HG02571 (cell line): Measurements from ENCODE around the gene NAB1.

ENCODE experiments used
- ATAC-seq: cut with Tn5 transposase; IDR thresholded peaks from one replicate; pipeline ENCODE4 v1.9.1; 2021; ENCODE audit warnings: mild to moderate bottlenecking, moderate library complexity; ENCODE audit not compliant: unreplicated experiment

The NAB1 gene

DNA sequence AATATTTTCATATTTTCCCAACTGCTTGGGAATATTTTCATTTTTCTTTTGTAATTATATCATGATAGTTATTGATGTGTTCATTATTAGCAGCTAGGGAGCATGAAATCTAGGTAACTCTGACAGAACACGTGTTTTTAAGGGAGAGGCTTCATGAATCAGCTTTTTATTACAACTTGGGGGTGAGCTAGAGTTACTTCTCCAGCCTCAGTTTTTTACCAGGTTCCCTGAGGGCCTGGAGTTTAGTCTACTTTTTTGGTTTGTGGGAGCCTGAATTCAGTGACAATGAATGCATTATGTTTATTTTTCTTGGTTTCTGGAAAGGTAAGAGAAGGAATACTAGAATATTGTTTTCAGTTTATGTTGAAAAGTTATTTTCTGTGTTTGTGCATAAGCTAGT lies 18.0 kb downstream of the NAB1 start:
- ATAC-seq = no peak

DNA sequence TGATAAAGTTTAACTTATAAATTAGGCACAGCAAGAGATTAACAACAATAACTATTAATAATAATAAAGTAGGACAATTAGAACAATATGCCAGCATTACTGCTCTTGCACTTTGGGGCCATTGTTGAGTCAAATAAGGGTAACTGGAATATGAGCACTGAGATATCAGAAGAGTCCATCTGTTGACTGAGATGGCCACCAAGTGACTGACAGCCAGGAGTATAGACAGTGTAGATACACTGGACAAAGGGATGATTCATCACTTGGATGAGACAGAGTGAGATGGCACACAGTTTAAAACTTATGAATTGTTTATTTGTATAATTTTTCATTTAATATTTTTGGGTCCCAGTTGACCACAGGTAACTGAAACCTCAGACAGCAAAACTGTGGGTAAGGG lies 20.0 kb downstream of the NAB1 start:
- ATAC-seq = no peak

DNA sequence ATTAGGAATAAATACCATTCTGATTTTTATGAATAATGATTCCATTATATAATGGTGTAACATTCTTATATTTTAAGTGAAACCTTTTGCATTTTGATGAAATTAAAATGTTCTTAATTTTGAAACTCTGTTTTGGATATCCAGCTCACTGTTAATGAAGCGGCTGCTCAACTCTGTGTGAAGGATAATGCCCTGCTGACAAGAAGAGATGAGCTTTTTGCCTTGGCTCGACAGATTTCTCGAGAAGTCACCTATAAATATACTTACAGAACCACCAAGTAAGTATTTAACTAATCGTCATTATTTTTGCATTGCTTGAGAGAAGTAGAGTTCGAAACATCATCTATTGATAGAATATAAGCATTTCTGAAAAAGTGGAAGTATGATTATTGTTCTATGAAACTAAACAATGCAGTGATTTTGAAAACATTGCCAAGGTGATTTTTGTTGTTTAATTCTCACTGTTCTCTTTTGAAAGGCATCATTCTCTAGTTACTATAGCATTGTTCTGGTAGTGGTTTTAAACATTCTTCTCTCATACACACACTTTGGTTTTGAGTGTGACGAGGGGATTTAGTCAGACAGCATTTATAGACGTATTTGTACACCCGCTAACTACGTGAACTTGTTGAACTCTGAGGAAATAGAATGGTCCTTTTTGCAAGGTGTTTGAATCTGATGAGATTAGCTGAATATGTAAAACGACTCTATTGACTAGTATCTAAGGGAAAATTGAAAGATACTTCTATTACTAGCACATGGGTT lies 21.5 kb downstream of the NAB1 start:
- ATAC-seq = no peak

DNA sequence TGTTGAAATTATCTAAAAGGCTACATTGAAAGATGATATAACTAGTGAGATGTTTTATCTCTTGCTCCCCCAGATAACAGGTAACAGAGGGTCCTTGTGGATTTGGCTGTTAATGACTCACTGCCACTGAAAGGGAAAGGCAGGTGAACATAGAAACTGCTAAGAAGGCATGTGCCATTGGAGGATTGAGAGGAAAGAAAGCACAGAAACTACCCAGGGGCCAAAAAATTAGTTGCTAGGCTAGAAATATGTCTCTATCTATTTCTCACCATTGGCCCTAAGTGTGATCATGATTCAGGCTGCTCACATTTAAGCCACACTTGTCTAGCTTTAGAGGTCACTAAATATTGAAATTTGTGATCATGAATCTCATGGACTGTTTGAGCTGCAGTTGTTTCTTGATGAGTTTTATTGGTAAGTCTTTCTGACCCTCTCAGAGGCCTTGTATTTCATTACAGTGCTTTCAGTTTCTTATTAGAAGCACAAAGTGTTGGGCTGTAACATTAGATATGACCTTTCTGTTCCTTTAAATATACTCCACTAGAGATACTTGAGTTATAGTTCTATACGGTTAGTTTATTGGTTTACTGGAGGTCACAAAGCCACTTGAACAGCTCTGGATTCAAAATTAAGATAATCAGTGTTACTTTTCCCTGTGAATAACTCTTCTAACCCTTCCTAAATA lies 26.2 kb downstream of the NAB1 start:
- peak; percentile 42 for ATAC-seq

DNA sequence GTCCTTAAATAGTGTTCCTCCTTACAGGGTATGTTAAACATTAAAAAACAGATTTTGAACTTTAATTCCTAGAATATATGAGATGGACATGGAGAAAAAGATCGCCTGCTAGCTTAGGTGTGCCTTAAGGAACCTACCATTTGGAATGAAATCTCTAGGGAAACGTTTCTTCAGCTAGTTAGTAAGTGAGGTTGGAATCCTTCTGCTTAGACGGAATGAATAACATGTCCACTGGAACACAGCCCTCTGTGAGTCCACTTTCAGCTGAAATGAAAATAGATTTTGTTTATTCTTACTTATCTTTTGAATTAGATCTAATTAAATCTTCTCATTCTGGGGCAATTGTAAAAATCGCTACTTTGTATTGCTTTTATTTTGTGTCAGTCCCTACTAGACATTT lies 28.4 kb downstream of the NAB1 start:
- ATAC-seq = no peak

DNA sequence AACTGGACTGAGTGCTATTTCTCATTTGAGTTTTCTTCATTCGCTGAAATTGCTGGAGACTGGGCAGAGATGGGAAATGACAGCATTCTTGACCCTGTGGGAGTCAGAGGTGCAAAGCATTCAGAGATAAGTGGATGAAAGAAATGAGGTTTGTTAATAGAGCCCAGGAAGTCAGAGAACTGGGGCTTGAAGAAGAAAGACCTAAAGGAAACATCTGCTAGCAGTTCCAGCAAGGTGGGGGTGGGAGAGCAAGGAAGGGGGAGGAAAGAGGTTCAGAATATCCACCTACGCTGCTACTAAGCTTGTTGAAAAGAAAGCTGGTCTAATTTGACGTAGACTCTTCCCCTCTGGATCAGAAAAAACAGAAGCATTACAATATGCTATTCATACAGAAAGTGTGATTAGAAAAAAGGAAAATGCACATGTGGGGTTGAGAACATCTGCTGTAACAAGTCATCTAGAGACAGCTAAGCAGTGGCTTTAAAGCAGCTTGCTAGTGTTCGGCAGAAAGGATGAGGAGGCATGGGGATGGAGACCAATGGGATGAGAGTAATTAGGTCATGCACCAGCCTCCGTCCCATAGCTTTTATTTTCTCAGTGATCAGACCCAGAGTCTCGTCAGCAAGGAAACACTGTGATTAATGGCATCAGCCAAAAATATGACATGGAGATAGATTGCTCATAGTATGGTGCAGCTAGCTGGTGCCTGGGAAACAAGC lies 29.7 kb downstream of the NAB1 start:
- ATAC-seq = peak; percentile 45

DNA sequence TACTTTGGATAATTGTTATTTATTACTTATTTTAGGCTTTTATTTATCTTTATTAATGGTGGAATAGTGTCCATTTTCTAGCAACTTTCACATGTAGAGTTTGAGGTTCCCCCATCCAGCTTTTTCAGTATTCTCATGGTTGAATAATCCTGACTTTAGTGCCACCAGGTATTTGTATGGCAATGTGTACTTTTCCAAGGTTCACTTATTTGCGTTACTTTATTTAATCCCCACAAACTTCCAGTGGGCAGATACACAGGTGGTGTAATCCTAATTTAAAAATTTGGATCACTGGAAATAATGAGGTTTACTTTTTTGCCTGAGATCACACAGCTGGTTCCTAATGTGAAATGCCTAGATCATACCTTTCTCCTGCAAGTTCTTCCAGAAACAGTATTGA lies 30.5 kb downstream of the NAB1 start:
- no peak for ATAC-seq

DNA sequence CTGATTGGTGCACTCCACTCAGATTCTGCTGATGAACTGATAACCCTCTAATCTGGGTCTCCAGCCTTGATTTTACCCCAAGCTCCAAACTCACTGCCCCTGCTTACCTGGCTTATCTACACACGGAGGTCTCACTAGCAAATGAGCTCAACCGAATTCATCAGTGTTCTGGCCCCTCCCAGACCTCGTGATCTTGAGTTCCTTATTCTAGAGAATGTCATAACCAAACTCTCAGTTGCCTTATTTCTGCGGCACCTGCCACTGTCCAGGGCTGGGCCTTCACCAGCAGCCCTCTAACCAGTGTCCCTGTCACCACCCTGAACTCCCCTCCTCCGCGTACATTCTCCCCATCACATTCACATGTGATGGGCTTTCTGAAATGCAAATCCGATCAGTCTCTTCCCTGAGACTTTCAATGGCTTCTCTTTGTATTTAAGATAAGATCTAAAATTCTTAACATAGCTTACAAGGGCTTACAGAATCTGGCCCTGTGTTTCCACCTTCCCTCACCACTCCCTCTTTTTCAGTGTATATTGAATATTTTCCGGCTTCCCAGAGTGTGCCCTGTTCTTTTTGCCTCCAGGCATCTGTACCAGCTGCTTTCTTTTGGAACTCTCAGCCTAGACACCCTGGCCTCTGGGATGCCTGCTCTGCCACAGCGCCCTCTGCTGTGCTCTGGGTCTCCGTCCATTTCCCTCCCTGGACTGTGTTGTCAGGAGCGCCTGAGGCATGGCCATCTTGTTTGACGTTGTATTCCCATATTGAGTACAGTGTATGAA lies 31.1 kb downstream of the NAB1 start:
- peak; percentile 69 for ATAC-seq

DNA sequence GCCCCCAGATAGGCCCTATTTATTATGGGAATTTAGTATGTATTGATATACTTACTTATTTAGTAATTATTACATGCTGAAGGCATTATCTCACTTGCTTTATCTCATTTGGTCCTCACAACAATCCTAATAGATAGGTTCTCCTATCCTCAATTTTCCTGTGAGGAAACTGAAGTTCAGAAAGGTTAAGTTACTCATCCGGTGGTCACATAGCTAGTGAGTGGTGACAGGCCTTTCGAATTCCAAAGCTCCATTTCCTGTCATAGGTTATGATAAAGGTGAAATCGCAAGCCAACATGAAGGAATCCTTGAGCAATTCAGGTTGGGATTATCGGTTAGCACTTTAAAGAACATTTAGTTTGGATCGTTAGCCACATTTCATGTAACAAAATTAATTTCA lies 33.3 kb downstream of the NAB1 start:
- no peak for ATAC-seq

DNA sequence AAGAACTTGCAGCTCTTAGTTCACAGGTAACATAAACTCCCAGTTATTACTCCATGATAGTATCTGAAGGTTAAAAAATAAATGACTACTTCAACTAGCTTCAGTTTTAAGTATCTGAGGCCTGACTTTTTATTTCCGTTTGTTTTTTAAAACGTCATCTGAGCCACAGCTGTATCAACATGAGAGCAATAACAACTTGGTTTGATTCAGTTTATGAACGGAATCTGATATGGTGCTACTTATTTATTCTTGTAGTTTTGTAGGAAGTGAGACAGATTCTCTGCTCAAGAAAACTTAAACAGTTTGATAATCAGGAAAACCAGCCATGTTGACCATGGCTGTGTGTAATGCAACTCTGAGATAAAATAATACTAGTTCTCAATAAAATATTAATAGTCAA lies 34.9 kb downstream of the NAB1 start:
- no peak for ATAC-seq

DNA sequence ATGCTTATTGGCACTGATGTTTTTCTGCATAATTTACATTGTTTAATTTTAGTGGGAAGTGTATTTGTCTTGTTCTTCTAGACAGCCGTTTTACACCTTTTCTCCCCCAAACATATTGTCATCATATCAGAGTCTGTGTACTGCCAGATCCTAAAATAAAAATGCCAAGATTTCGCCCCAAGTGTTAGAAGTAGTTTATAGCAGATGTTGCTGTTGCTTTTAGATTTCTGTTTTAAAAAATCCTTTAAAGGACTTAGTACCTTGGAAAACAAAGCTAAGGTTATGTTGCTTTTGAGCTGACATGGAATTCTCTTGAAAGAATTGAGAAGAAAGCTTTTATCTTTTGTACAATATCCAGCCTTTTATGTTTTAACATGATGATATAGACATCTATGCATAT lies 36.0 kb downstream of the NAB1 start:
- no peak for ATAC-seq

DNA sequence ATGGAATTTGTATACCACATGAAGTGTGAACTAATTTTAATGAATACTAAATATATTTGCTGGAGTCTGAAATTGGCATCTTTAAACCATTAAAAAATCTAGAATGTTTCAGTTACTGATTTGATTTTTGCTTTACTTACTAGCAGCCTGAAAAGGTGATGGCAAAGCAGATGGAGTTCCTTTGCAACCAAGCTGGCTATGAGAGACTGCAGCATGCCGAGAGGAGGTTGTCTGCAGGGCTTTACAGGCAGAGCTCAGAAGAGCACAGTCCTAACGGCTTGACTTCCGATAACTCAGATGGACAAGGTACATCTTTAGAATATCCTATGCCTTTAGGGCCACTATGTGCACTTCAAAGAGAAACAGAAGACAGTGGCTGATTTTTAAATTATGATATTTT lies 36.5 kb downstream of the NAB1 start:
- ATAC-seq = no peak

DNA sequence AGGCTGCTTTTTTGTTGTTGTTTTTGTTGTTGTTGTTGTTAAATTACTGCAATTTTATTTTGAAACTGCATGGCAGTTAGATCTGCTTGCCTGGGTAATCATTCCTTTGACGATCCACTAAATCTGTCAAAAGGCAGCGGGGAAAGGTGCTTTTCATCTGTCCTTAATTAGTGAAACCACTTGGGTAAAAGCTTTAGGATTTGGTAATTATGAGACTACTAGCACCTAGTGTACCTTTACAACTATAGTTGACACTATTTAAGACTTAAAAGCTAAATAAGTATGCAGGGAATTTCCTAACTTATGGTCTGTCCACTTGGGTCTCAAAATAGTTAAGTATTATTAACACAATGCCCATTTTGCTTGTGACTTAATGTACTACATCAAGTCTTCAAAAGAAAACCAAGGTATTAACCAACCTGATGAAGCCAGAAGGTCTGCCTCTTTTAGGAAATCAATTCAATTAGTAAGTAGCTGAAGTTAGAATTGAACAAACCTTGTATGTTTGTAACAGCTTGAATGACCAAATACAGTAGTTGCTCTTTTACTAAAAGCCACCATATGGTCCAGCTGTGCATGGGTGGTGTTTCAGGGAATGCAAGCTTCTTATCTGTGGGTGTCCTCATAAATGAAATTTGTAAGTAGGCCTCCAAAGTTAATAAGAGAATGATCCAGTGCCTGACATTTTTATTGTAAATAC lies 44.8 kb downstream of the NAB1 start:
- ATAC-seq = peak; percentile 74

DNA sequence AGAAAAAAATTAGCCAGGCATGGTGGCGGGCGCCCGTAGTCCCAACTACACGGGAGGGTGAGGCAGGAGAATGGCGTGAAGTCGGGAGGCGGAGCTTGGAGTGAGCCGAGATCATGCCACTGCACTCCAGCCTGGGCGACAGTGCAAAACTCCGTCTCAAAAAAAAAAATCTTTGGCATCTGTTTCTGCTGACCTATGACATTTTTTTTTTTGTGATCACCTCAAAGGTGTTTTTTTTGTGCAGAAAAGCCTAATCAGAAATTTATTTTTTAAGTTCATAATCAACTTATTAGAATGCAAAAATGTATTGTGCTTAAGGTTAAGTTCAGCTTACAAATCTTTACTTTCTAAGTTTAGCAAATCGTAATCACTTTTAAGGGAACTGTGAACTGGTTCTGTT lies 45.6 kb downstream of the NAB1 start:
- no peak for ATAC-seq

DNA sequence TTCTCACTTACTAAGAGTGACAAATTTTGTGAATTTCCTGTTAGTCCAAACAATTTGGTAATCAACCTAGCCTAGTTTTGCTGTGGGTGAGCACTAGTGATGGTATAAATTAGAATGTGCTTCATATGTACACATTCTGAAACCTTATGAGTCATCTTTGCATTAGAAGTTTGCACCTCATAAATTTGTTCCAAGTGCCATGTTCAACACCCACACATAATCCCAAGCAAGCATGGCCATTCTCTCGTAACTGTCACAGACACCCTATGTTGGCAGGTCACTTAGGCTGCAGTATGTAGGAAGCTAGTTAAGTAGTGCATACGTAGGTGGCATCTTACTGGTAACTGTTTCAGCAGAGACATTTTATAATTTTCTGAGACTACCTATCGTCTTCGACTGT lies 46.9 kb downstream of the NAB1 start:
- no peak for ATAC-seq

DNA sequence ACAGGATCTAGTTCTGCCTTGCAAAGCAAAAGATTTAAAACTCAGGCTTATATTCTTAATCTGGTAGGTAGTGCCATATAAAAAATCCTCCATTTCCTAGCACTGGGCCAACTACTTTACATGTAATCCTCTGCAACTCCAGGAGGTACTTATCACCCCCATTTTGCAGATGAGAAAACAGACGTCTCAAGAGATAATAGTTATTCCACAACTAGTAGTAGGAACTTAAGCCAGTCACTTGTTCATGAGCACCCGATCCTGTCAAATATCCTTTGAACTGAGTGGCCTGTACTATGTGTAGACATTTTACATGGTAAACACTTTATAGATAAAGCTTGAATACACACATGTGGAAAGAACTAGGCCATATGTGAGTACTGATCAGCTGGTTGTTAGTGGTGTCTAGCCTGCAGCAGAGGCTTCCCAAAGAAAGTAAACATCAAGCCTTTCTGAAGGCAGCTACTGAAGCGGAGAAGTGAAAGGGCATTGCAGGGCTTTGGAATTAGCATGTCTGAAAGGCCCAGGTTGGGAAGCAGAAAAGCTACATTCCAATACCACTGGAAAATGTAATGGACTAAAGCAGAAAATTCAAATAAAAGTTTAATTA lies 48.0 kb downstream of the NAB1 start:
- ATAC-seq = no peak

DNA sequence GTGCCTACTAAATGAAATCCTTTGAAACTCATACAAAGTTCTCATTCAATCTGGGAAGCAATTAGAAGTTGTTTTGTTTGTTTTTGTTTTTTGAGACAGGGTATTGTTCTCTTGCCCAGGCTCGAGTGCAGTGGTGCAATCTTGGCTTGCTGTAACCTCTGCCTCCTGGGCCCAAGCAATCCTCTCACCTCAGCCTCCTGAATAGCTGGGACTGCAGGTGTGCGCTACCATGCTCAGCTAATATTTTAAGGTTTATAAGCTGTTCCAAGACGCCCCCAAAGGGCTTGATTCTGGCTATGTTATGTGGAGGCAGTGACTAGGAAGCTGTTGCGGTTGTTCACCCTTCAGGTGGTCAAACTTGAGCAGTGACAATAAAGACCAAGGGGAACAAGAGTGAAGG lies 48.5 kb downstream of the NAB1 start:
- no peak for ATAC-seq

DNA sequence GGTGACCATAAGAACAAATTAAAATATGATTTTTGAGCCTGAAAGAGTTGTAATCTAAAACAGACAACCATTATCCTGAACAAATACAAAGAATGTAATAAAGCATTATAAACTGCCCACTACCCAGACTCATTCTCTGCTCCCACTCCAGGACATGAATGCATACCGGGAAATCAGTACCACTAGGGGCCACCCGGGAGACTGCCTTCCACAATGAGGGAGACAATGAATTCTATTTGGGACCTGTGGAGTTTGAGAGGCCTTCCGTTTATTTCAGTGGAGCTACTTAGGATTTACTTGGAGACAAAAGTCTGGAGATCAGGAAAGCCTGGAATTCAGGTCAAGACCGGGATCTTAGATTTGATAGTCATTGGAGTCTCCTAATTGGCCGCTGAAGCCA lies 50.0 kb downstream of the NAB1 start:
- no peak for ATAC-seq

DNA sequence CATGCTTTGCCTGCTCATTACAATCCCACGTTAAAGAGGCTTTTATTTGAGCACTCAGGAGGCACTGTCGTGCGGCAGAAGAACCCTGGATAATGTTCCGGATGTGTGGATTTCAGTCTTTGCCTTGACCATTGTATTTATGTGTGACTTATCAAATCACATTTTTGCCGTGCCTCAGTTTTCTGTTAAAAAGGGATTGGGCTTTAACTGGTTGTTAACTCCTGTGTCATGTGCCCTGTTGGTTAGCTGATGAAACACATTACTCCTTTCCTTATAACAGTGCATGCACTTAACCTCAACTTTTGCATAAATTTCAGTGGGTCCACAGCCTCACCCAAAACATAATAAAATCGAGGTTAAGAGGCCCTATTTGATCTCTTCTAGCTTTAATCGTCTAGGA lies 52.7 kb downstream of the NAB1 start:
- ATAC-seq = no peak

DNA sequence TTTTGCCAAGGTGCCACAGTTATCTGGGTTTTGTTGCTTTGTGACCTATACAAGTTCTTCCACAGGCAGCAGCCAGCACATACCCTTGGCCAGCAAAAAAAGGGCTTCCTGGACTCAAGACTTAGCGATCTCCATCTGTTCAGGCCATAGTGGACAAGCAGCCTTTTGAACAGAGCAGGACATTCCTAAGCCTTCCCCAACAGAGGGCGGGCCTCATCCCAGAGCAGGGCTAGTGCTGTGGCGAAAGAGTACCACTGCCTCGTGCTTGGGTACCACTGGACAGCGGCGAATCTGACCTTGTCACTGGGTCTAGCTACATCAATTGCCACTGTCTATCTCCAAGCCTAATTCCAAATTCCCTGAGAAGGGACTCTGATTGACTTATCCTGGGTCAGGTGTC lies 56.4 kb downstream of the NAB1 start:
- no peak for ATAC-seq
